Caco-2 (cell line): Measurements from ENCODE around the gene BNIPL. TPM values are rescaled to one million over a fixed set of nuclear protein-coding genes. Genes with fewer than 3 reads are reported as not detected.

Experiments used
- BruUV-seq: library from RNA; stranded (reverse); fragments of 400-500 nt; replicated peaks from 2 replicates; lab custom pipeline; 2021; lab: Mats Ljungman, UMichigan
- CTCF ChIA-PET: fragments of 300-600 bp; sonication (Branson Sonifier 250); formaldehyde crosslinking; loops from one replicate; lab custom pipeline; 2022; ENCODE audit warnings: antibody characterized with exemption; lab: Charles Lee
- POLR2A ChIA-PET: fragments of 300-600 bp; sonication (Branson Sonifier 250); formaldehyde crosslinking; loops from one replicate; lab custom pipeline; 2022; ENCODE audit warnings: antibody characterized with exemption; lab: Charles Lee
- DNase-seq, 2 experiments: peaks; one replicate each; pipeline versions ENCODE4 v3.0.0 to v3.0.0-alpha.2; 2020 to 2022
- H3K27me3 ChIP-seq: replicated peaks from 2 replicates; pipeline ENCODE4 v1.6.0; 2011; ENCODE audit warnings: low read length; ENCODE audit not compliant: control insufficient read depth, insufficient read depth
- H3K36me3 ChIP-seq: 2 replicates; pipeline ENCODE4 v1.5.1; 2011; ENCODE audit warnings: low read length; ENCODE audit not compliant: control insufficient read depth, insufficient read depth
- H3K4me1 ChIP-seq: fragments of 250-450 bp; sonication (Bioruptor Pico); 2 replicates; pipeline ENCODE4 v1.5.1; 2020; ENCODE audit warnings: mild to moderate bottlenecking
- H3K4me3 ChIP-seq: 2 replicates; pipeline ENCODE4 v1.5.1; 2011; ENCODE audit warnings: low read depth, mild to moderate bottlenecking, control low read depth, low read length
- H3K9me3 ChIP-seq: fragments of 250-450 bp; sonication (Bioruptor Pico); 2 replicates; pipeline ENCODE4 v1.5.1; 2020; ENCODE audit warnings: mild to moderate bottlenecking, moderate library complexity
- H3K27ac Mint-ChIP-seq: one replicate; pipeline ENCODE4 v1.8.0; 2022; ENCODE audit warnings: mixed read lengths; ENCODE audit not compliant: unreplicated experiment
- H3K27me3 Mint-ChIP-seq: one replicate; pipeline ENCODE4 v1.8.0; 2022; ENCODE audit warnings: mixed read lengths; ENCODE audit not compliant: insufficient read depth, unreplicated experiment
- H3K36me3 Mint-ChIP-seq: one replicate; pipeline ENCODE4 v1.8.0; 2022; ENCODE audit warnings: mild to moderate bottlenecking, mixed read lengths; ENCODE audit not compliant: insufficient read depth, unreplicated experiment
- H3K4me1 Mint-ChIP-seq: one replicate; pipeline ENCODE4 v1.8.0; 2022; ENCODE audit warnings: low read depth, mixed read lengths; ENCODE audit not compliant: unreplicated experiment
- H3K4me3 Mint-ChIP-seq: one replicate; pipeline ENCODE4 v1.8.0; 2022; ENCODE audit warnings: mild to moderate bottlenecking, moderate library complexity, mixed read lengths; ENCODE audit not compliant: unreplicated experiment
- H3K9me3 Mint-ChIP-seq: one replicate; pipeline ENCODE4 v1.8.0; 2022; ENCODE audit warnings: mixed read lengths; ENCODE audit not compliant: unreplicated experiment
- intact Hi-C: fragments of 100-400 bp; cut with micrococcal nuclease; formaldehyde crosslinking; loops from one replicate; pipeline ENCODE4 v1.10.0; 2022; ENCODE audit not compliant: unreplicated experiment
- total RNA-seq: library from RNA; stranded (reverse); gene quantifications from 2 replicates; pipeline ENCODE4 v1.2.3, GENCODE V29; 2022
- TF ChIP-seq, protein P1 (sequence below), 2 experiments: fragments of 200-600 bp in 1 of 2; IDR thresholded peaks; 1 replicate in 1 of 2; 2 replicates in 1 of 2; pipeline versions ENCODE4 v1.5.1 to v1.8.0; 2011 to 2022; ENCODE audit warnings: antibody characterized with exemption in 1 of 2, control low read depth in 1 of 2, inconsistent platforms in 1 of 2, low read depth in 1 of 2, low read length in 1 of 2, mild to moderate bottlenecking in 1 of 2, moderate library complexity in 1 of 2; ENCODE audit not compliant: insufficient read depth in 1 of 2, severe bottlenecking in 1 of 2, unreplicated experiment in 1 of 2

The BNIPL gene
- total RNA-seq, 1 experiment from 2014 or later = 1.9 TPM

DNA sequence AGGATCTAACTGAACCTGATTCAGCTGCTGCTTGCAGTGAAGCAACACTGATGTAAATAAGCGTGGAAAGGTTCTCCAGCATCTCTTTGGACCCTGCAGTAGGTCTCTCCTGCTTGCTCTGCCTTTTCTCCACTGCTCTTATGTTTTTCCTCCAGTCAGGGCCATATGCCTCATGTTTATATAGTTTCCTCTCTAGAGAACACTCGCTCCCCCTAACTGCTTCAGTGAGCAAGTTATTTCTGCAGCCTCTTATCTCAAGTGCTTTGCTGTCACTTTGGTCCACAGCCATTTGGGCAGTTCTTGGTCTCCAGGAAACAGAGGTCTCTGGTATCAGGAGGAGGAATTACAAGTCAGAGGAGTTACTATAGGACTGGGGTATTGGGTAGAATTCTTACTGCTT, 22.9 kb upstream of the BNIPL start:
- peak; percentile 48 to 56 for DNase-seq
- Histone ChIP-seq H3K27me3 (no peaks in the 10 kb centered on the region), H3K9me3 (no peaks in the 10 kb centered on the region), H3K36me3 (no peaks in the 10 kb centered on the region), H3K4me1 (peaks cover 42% of the 10 kb centered on the region), H3K4me3 (no peak overlapping the region)
- CTCF ChIA-PET = interaction anchor here (0.7 to 1.4 kb wide), 5 partner anchors 11 to 57 kb away, joined by 3 to 7 read pairs (median 3); partner anchors contain the start of gene GABPB2
- H3K4me1 Mint-ChIP-seq = peaks cover 17% of the 10 kb centered on the region
- H3K27ac Mint-ChIP-seq = peak overlapping the region; percentile 84
- peaks cover 24% of the 10 kb centered on the region for H3K36me3 Mint-ChIP-seq
- BruUV-seq = no TSS peak
- TF ChIP-seq, protein P1, sequence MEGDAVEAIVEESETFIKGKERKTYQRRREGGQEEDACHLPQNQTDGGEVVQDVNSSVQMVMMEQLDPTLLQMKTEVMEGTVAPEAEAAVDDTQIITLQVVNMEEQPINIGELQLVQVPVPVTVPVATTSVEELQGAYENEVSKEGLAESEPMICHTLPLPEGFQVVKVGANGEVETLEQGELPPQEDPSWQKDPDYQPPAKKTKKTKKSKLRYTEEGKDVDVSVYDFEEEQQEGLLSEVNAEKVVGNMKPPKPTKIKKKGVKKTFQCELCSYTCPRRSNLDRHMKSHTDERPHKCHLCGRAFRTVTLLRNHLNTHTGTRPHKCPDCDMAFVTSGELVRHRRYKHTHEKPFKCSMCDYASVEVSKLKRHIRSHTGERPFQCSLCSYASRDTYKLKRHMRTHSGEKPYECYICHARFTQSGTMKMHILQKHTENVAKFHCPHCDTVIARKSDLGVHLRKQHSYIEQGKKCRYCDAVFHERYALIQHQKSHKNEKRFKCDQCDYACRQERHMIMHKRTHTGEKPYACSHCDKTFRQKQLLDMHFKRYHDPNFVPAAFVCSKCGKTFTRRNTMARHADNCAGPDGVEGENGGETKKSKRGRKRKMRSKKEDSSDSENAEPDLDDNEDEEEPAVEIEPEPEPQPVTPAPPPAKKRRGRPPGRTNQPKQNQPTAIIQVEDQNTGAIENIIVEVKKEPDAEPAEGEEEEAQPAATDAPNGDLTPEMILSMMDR (IDR thresholded peaks at IDR 0.05; ENCODE audit: insufficient read depth in 1 of 2, low read depth in 1 of 2, low read length in 1 of 2, severe bottlenecking in 1 of 2, unreplicated experiment in 1 of 2) = peak in 1 of 2 experiments; percentile 8
- POLR2A ChIA-PET = interaction anchor here (0.5 to 1.1 kb wide), 8 partner anchors 20 to 451 kb away, joined by 3 to 5 read pairs (median 3); partner anchors contain the start of genes ANXA9, C1orf56, CDC42SE1 and CERS2
- intact Hi-C loops = loop anchor here (1.0 kb wide), 2 partner anchors 35 to 45 kb away; no protein-coding TSS in a partner anchor
- H3K9me3 Mint-ChIP-seq = no peaks in the 10 kb centered on the region
- no peaks in the 10 kb centered on the region for H3K27me3 Mint-ChIP-seq
- peak overlapping the region; percentile 54 for H3K4me3 Mint-ChIP-seq

DNA sequence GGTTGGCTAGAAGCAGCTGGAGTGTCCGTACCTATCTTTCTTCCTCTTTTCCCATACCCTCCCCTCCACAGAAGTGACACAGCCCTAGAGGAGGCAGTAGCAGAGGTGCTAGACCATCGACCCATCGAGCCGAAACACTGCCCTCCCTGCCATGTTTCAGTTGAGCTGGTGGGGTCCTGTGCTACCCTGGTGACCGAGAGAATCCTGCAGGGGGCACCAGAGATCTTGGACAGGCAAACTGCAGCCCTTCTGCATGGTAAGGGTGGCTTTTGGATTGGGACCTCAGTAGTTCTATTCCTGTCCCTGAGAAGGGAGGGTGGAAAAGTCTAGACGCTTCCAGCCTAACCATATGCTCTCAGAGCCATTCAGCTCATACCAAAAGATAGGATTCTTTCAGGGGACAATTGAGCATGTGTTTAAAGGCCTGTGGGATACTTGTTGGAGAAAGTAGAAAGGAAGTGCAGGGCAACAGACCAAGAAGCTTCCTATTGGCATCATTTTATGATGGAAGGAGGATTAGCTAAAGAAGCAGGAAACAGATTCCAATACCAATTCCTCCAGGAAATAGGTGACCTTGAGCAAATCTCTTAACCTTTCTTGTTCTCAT, 11.7 kb upstream of the BNIPL start:
- ChIA-PET CTCF (interaction anchor here (0.6 to 1.6 kb wide), 5 partner anchors 23 to 107 kb away, joined by 3 to 11 read pairs (median 5); partner anchors contain the start of gene C1orf56), POLR2A (no interaction called here)
- Histone ChIP-seq H3K36me3 (peaks cover 3% of the 10 kb centered on the region; the same call in 1 of the 2 replicates), H3K27me3 (no peaks in the 10 kb centered on the region), H3K4me3 (no peak overlapping the region), H3K9me3 (no peaks in the 10 kb centered on the region), H3K4me1 (no peaks in the 10 kb centered on the region)
- intact Hi-C loops = loop anchor here (2.0 to 5.0 kb wide), 3 partner anchors 34 to 133 kb away; partner anchors contain the start of genes CDC42SE1, GABPB2 and TNFAIP8L2
- Mint-ChIP-seq H3K27ac (no peak overlapping the region), H3K4me1 (no peaks in the 10 kb centered on the region), H3K36me3 (peaks cover 31% of the 10 kb centered on the region), H3K27me3 (no peaks in the 10 kb centered on the region), H3K4me3 (no peak overlapping the region), H3K9me3 (no peaks in the 10 kb centered on the region)
- peak; percentile 73 to 84 for DNase-seq
- no TSS peak for BruUV-seq
- TF ChIP-seq, protein P1 (IDR thresholded peaks at IDR 0.05; ENCODE audit: insufficient read depth in 1 of 2, low read depth in 1 of 2, low read length in 1 of 2, severe bottlenecking in 1 of 2, unreplicated experiment in 1 of 2) = peak; percentile 52 to 81

DNA sequence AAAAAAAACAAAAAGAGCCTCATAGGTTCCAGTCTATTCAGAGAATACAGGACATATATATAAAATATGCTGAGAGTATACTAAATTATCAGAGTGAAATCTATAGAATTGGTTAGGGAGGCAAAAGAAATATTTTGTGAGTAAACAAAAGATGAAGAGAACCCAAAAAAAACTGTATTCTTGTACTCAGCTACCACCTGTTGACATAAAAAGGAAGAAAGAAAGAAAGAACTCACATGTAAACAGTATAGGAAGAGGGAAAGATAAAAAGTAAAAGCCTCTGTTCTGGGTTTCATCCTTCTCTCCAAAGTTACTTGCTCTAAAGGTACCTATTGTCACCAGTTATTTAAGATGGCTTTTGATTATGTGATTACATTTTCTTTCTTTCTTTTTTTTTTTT, 9.9 kb upstream of the BNIPL start:
- H3K36me3 Mint-ChIP-seq = peaks cover 46% of the 10 kb centered on the region
- H3K4me1 ChIP-seq = no peaks in the 10 kb centered on the region
- no peak for DNase-seq
- H3K36me3 ChIP-seq = peaks cover 3% of the 10 kb centered on the region; the same call in 1 of the 2 replicates
- H3K27ac Mint-ChIP-seq = no peak overlapping the region
- H3K9me3 ChIP-seq = no peaks in the 10 kb centered on the region
- ChIA-PET CTCF (no interaction called here), POLR2A (no interaction called here)
- no peaks in the 10 kb centered on the region for H3K4me1 Mint-ChIP-seq
- no peaks in the 10 kb centered on the region for H3K27me3 Mint-ChIP-seq
- intact Hi-C loops = no loop called here
- H3K27me3 ChIP-seq = no peaks in the 10 kb centered on the region
- no peak overlapping the region for H3K4me3 ChIP-seq
- no TSS peak for BruUV-seq
- TF ChIP-seq, protein P1 (IDR thresholded peaks at IDR 0.05; ENCODE audit: insufficient read depth in 1 of 2, low read depth in 1 of 2, low read length in 1 of 2, severe bottlenecking in 1 of 2, unreplicated experiment in 1 of 2) = no peak
- H3K9me3 Mint-ChIP-seq = no peaks in the 10 kb centered on the region
- no peak overlapping the region for H3K4me3 Mint-ChIP-seq
